GM18873 (cell line): ENCODE data around the gene DNAJB8.

ENCODE experiments used
- ATAC-seq: cut with Tn5 transposase; IDR thresholded peaks from one replicate; pipeline ENCODE4 v1.9.1; 2021; ENCODE audit warnings: mild to moderate bottlenecking, moderate library complexity, moderate number of reproducible peaks; ENCODE audit not compliant: unreplicated experiment, low FRiP score

Gene DNAJB8

DNA sequence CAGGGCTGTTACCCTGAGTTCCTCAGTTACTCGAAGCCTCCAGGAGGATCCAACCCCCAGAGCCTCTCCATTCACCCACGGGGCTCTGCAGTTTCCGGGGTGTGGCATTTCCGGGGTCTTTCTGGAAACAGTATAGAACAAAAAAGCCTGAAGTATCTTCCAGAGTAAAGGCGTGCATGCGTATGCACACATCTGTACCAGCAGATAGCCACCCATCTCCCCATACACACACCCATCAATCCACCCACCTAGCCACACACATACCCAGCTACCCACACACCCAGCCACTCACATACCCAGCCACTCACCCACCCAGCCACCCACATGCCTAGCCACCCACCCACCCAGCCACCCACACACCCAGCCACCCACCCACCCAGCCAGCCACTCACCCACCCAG is 2.9 kb upstream of the DNAJB8 start:
- no peak for ATAC-seq

DNA sequence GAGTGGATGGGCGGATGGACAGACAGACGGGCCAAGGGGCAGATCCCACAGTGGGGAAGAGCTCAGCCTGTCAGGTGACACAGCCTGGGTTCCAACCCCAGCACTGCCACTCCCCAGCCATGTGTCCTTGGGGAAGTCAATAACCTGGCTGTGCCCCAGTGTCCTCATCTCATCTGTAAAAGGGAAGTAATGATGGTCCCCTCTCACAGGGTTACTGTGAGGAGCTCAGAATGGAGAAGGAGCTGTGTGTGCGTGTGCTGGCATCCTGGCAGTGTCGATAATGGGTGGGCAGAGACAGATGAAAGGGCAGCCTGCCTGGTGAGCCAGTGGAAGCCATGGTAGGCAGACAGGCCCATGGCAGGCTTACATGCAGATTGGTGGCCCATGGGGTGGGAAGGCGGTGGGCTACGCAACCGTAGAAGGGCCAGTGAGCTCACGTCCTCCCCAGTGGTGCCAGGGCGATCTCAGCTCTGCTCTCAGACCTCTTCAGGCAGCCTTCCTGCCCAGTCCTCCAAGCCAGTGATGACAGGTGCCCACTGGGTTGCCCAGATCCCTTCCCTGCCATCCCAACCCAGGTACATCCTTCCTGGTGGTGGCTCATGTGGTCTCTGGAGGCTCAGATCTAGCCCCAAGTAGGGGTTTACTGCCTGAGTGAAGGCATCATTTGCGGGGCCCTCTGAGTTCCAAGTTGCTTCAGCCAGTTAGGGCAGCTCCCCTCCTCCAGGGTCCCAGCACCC is 2.3 kb upstream of the DNAJB8 start:
- no peak for ATAC-seq

DNA sequence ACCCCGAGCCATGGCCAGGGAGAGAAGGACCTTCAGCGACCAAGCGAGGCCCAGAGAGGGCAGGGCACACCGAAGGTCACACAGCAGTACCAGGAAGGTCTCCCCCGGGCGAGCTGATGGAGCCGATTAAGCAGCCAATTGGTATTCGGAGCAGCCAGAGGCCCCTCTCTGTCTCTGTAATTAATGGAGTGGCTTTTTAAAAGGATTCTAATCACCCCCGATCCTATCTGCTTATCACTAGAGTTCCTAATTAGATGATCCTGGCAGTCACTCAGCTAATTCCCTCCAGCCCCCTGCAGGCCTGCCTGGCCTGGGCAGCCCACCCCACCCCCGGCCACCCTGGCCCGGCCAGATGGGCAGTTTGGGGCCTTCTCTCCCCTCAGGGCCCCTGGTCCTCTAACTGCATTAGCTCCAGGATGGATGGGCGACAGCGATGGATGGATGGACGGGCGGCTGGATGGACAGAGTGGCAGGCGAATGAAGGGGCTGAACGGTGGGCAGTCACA is 1.6 kb upstream of the DNAJB8 start:
- ATAC-seq: no peak

DNA sequence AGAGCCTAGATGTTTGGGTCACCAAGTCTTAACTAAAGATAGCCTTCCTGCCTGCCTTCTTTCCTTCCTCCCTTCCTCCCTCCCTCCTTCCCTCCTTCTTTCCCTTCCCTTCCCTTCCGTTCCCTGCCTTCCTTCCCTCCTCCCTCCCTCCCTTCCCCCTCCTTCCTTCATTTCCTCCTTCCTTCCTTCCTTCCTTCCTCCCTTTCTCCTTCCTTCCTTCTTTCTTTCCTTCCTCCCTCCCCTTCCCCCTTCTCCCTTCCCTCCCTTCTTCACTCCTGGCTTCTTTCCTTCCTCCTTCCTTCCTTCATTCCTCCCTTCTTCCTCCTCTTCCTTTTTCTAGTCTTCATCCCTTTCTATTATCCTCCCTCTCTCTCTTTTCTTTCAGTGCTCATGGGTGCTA is 2.0 kb downstream of the DNAJB8 start:
- ATAC-seq: no peak

DNA sequence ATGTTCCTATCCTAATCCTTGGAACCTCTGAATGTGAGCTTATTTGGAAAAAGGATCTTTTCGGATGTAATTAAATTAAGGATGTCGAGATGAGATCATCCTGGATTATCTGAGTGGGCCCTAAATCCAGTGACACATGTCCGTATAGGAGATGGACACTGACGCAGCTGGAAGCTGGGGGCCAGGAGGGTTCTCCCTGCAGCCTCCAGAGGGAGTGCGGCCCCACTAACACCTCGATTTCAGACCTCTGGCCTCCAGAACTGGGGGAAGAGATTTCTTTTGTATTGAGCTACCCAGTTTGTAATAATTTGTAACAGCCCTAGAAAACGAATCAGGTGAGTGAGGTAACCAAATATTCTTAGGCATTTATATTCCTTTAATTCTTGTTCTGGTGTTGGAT is 2.5 kb downstream of the DNAJB8 start:
- ATAC-seq: no peak

DNA sequence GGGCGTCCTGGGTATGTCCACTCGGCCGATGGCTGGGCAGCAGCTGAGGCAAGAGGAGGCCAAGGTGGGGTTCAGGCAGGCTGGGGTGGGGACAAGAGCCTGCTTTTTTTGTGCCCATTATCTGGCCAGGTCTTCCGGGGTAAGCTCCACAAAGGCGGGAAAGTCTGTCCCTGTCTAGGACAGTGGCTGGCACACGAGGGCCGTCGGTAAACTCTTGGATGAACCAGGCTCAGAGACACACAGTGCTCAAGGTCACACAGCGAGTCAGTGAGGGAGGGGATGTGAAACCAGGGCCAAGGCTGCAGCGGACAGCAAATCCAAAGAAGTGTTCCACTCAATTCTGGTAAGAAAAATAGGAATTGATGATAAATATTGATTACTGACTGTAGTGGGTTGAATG is 2.9 kb downstream of the DNAJB8 start:
- ATAC-seq: no peak

DNA sequence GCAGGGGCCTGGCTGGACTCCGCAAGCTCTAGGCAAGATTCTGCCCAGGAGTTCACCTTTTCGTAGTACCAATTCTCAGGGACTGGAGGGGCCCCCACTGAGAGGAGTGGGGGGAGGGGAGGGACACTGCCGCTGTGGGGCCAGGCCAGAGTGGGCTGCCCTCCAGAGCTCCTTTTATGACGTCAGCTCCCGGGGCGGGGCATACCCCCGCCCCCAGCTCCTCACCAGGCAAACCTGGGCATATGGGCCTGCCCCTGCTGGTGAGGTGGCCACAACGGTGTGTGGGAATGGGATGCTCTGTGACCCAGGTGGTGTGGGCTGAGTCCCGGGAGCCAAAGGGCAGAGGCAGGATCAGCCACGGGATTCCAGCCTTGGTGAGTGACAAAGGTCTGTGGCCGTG is 3.3 kb downstream of the DNAJB8 start:
- ATAC-seq: no peak

DNA sequence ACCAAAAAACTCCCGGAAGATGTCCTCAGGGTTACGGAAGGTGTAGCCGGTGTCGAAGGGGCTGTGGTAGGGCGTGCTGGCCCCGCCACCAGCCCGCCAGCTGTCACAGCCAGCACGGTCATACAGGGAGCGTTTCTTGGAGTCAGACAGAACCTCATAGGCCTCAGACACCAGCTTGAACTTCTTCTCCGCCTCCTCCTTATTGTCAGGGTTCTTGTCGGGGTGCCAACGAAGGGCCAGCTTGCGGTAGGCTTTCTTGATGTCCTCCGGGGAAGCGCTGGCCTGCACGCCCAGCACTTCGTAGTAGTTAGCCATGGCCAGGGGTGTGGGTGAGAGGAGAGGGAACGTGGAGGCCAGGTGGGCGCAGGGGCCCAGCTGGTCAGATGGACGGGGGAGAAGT is 3.8 kb downstream of the DNAJB8 start:
- no peak for ATAC-seq

DNA sequence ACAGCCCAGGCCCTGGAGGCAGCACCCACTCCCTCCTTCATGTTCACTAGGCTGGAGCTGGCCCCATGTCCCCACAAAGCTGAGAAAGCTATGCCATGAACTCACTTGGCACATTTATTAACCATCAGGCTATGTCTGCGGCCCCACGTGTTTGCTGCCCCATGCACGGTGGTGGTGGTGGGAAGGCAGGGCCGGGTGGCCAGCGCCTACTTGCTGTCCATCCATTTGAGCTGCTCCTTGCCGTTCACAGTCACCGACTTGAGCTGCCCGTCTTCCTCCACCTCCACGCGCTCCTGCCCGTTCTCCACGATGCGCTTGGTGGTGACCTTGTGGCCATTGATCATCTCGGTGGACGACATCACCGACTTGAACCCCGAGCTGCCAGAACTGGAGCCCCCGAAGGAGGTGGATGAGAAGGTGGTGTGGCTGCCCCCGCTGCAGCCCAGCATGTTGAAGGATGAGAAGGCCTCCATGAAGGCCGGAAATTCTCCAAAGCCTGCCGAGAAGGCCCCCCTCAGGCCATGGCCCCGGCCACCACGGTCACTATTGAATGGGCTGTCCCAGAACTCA is 4.3 kb downstream of the DNAJB8 start:
- no peak for ATAC-seq

DNA sequence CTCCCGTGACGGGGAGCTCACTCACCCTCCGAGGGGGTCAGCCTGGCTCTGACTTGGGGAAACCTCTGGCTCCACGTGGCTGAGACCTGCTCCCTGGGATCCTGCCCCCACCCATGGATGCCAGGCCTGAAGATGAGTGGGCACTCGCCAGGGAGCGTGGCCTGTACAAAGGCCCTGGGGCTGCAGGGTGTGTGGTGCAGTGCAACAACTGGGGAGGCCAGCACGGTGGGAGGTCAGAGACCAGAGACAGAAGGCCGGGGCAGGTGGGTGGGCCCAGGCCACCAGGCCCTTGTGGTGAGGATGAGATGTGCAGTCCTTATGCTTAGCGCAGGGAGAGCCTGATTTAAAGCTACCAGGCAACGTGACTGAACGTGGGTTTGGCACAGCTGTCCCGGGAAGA is 5.0 kb downstream of the DNAJB8 start:
- no peak for ATAC-seq

DNA sequence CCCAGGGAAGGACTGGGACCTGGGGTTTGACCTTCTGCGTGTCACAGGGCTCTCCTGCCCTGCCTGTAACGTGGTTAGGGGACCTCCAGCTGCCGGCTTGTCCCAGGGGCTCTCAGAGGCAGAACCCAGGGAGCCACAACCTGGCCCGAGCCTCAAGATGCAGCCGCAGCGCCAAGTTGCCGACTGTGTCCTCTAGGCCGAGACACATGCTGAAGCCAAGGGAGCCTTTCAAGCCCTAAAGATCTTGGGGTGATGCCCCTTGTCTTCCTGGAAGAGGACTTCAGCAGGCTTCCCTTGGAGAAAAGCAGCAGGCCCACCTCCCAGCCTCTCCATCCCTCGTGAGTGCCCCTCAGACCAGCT is 7.2 kb downstream of the DNAJB8 start:
- no peak for ATAC-seq

DNA sequence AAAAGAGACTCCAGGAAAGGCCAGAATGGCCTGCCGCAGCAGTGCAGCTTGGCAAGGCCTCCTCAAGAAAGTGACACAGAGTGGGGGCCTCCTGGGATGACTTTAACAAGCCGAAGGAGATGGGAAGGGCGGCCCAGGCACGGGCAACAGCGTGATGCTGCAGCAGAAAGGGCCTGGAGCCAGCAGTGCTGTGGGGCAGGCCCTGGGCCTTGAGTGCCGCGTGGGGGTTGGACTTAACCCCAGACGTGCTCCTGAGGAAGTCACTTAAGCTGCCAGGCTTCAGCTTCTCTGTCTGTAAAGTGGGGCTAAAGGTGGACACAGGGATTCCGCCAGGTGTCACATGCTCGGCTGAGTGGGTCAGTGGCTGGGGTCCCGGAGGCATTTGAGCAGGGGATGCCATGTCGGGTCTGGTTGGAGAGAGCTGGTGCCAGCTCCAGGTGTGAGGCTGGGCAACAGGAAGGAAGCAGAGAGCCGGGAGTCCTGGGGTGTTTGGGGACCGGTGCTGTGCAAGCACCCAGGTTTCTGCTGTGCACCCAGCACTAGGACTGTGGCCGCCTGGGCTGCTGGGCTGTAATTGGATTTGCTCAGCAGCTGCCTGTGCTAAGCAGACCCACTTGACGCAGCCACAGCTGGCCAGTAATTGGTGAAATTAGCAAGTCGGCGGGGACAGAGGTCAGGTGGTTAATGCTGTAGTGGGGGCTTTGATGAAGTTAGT is 7.8 kb downstream of the DNAJB8 start:
- no peak for ATAC-seq

DNA sequence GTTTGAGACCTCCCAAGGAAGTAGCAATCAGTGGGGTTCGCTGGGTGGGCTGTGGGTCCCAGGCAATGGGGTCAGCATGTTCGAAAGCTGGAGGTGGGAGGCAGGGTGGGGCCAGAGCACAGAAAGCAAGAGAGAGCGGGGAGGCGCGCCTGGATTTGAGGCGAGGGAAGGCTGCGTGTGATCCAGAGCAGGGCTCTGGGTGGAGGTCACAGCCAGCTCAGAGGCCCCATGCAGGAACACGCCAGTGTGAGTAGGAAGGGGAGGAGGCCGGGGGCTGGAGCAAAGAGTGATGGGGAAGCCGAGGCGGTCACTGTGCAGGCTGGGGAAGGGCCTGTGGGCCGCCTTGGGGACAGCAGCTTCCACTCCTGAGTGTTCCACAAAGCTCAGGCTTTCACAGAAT is 8.8 kb downstream of the DNAJB8 start:
- ATAC-seq: no peak

DNA sequence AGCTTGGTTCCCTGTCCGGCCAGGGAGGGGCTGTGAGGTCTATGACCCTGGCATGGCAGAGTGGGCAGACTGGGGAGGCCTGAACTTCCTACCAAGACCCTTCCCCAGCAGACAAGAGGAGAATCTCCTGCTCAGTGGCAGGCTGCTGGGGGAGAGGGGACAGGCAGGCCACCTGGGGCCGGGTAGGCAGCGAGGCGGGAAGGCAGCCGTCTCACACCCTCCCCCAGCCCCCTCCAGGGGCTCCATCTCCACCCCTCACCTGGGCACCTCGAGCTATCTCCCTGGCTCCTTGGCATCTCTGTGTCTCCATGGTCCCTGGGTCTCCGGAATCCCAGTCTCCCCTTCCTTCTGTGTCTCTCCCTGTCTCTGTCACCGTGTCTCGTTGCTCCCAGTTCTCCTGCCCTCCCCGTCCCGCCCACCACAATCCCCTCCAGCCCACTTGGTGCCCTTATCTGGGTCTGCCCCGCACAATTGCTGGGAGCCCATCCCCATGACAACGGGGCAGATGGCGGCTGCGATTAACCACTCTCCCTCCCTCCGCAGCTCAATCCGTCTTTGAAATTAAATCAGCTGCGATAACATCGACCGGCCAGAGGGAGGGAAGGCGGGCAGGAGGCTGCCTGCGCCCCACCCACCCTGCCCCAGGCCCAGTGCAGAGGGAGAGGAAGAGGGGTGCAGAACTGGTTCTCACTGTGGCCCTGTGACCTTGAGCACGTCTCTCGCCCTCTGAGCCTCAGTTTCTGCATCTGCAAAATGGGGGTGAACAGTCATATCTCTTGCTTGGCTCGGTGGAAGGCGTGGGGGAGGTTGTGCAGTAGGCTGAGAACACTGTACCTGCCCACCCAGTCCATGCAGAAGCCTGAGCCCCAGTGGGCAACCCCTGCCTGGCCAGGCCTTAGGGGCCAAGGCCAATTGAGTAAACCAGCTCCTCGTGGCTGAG is 9.6 kb downstream of the DNAJB8 start:
- no peak for ATAC-seq

DNA sequence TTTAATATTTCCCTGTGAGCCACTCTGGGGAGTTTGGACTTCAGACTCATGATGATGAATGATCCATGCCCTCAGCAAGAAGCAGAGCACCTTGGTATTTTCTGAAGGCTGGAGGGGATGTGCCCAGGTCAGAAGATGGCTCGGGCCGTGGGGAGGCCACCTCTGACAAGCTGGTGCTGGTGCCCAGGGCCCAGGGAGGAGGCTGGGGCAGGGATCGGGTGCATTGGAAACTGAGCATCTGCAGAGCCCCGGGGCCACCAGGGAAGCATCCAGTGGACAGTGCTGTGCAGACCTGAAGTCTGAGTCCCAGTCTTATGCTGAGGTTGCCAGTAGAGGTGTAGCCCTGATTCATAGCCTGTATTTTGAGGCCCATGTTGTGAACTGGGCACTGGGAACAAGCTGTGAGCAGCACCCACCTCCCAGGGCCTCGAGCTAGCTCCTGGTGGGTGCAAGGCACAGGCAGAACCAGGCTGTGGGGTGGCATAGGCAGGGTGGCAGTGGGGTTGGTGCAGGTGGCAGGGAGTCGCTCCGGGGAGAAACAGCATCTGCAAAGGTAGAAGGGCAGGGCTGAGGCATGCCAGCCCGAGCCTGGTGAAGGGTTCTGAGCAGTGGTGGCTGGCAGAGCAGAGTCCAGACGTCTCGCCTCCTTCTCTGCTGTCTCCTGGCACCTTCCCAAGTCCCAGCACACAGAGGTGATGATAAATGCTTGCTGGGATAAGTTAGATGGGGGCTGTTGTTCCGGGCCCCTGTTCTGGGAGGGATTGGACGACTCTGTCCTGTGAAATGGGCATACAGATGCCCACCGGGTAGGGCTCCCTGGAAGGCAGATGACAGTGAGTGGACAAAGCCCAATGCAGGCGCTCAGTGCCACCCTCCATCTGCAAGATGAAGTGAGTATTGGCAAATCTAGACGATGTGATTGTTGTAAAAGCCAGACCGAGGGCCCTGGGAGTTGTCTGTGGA is 10.6 kb downstream of the DNAJB8 start:
- ATAC-seq: no peak

DNA sequence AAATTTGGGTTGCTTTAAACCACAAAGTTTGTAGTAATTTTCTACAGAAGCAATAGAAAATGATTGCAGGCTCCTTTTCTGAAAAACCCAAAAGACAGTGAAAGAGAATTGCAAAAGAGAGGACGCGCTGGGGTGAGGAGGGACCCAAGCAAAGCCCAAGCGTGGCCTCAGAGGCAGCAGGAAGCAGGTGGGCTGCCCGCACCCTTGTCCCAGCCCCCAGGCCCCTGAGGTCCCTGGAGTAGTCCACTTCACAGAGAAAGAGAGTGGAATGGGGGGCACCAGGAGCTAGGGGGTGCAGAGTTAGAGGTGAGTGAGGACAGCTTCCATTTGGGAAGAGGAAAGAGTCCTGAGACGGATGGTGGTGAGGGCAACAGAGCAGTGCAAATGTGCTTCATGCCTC is 11.6 kb downstream of the DNAJB8 start:
- no peak for ATAC-seq

DNA sequence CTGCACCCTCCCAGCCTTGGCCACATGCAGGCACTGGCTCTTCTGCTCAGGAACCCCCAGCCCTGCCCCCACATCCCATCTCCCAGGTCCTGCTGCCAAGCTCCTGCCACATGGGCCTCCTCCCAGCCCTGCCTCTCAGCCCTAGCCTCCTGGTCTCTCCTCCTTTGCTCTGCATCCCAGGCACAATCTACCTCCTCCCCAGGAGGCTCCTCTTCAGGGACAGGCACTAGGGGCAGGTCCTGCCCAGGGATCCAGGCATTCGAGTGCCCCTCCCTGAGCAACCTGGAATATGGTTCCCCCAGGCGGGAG is 12.4 kb downstream of the DNAJB8 start:
- ATAC-seq: no peak

DNA sequence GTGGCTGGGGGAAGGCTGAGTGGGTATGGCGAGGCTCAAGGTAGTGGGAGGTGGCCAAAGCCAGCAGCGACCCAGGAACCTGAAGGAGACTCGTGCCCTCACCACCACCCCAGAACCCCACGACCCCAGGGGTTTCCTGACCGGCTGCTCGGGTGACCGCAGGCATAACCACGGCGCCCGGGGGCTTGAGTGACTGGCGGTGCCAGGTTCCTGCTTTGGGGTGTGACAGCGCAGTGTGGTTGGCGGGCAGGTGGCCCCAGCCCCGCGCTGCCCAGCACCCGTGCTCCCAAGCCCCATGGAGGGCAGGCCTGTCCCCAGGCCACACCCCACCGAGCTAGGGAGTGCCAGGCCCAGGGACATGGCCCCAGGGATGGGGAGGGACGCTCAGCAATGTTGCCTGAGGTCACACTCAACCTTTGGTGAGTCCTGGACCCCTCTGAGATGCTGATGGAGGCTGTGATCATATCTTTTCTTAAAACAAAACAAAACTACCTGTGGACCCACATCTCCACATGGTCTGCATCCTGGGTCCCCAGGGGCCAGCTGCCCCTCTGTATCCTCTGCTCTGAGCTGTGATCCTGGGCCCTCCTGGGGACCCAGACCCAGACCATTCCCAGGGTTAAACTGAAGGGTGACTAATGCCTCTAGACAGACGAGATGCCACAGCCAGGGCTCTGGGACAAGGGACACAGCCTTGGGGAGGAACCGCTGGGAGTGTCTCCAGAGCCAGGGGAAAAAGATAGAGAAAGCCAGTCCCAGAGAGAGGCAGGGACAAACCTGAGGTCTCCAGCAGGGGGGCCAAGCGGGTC is 13.0 kb downstream of the DNAJB8 start:
- no peak for ATAC-seq

DNA sequence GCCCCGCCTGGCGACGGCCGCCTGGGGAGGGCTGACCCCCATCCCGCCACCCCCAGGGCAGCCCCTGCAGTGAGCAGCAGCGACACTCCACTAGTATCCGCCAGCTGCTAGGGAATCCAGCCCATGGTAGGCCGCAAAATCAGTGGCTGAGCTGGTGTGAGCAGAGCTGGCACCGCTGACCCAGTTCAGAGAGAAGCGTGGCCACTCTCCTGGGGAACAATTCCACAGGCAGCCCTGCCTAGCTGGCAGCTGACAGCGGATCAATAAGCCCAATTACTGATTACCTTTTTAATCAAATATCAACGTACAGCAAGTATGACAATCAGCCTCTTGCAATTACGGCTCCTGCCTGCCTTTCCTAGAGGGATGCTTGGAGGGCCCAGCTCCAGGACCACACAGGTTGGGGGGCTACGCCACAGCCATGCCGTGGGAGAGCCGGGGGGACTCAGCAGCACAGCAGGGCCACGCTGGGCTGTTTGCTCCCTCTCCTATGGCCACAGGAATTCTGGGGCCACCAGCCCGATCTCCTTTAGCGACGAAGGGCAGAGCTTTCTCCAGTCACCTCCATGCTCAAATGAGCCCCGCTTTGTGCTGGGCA is 13.9 kb downstream of the DNAJB8 start:
- no peak for ATAC-seq
